ENCODE measurements around the gene KIZ.

DNA sequence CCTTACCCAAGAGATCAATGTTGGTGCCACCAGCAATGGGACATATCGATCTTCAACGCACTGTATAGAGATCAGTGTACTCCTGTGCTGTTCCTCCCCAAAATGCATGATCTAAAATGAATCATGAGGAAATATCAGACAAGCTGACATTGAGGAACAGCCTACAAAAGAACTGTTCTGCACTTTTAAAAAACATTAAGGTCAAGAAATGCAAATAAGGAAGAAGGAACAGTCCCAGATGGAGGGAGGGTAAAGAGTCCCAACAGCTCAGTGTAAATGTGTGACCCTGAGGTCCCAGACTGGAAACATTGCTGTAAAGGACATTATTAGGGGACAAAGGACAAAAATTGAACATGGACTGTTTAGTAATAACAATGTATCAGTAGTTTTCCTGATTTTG is 152.9 kb downstream of the KIZ start:
- TF ChIP-seq, protein P1, sequence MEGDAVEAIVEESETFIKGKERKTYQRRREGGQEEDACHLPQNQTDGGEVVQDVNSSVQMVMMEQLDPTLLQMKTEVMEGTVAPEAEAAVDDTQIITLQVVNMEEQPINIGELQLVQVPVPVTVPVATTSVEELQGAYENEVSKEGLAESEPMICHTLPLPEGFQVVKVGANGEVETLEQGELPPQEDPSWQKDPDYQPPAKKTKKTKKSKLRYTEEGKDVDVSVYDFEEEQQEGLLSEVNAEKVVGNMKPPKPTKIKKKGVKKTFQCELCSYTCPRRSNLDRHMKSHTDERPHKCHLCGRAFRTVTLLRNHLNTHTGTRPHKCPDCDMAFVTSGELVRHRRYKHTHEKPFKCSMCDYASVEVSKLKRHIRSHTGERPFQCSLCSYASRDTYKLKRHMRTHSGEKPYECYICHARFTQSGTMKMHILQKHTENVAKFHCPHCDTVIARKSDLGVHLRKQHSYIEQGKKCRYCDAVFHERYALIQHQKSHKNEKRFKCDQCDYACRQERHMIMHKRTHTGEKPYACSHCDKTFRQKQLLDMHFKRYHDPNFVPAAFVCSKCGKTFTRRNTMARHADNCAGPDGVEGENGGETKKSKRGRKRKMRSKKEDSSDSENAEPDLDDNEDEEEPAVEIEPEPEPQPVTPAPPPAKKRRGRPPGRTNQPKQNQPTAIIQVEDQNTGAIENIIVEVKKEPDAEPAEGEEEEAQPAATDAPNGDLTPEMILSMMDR (IDR thresholded peaks at IDR 0.05): no peak
- no peak for TF ChIP-seq POLR2A (IDR thresholded peaks at IDR 0.05)
